Small intestine (tissue), 7 donors: ENCODE results near the gene NETO2. TPM values are rescaled to one million over a fixed set of nuclear protein-coding genes. Genes with fewer than 3 reads are reported as not detected.
"Not testable (repeated sequence)": the region's sequence is repeated elsewhere in the genome, so short reads cannot be mapped to it uniquely, and the experiment has no call there.

Experiments used
- DNase-seq, 2 donors: peaks; one replicate each; pipeline versions ENCODE4 v3.0.0 to v3.0.0-alpha.2; 2013
- FAIRE-seq: peaks from 2 replicates; lab custom pipeline; 2012; peaks lifted over from hg19 to GRCh38; lab: Jason Lieb, UNC
- H3K27ac ChIP-seq, 3 donors: one replicate each; pipeline ENCODE4 v1.5.1; 2013; ENCODE audit warnings: low read length in 2 of 3, mild to moderate bottlenecking in 2 of 3, control low read depth in 1 of 3, inconsistent platforms in 1 of 3, low read depth in 1 of 3, moderate library complexity in 1 of 3
- H3K27me3 ChIP-seq, 3 donors: one replicate each; pipeline ENCODE4 v1.6.1; 2013; ENCODE audit warnings: low read length in 3 of 3, inconsistent platforms in 1 of 3; ENCODE audit not compliant: control insufficient read depth in 3 of 3, insufficient read depth in 3 of 3
- H3K36me3 ChIP-seq, 3 donors: one replicate each; pipeline ENCODE4 v1.6.1; 2013; ENCODE audit warnings: low read length in 3 of 3, inconsistent platforms in 1 of 3, low read depth in 1 of 3, mild to moderate bottlenecking in 1 of 3, moderate library complexity in 1 of 3; ENCODE audit not compliant: control insufficient read depth in 3 of 3, insufficient read depth in 2 of 3
- H3K4me1 ChIP-seq, 3 donors: one replicate each; pipeline ENCODE4 v1.6.1; 2013; ENCODE audit warnings: low read length in 2 of 3, inconsistent platforms in 1 of 3, low read depth in 1 of 3, mild to moderate bottlenecking in 1 of 3, moderate library complexity in 1 of 3; ENCODE audit not compliant: control insufficient read depth in 3 of 3, insufficient read depth in 2 of 3
- H3K4me3 ChIP-seq, 3 donors: one replicate each; pipeline ENCODE4 v1.5.1; 2013; ENCODE audit warnings: low read length in 3 of 3, control low read depth in 1 of 3, inconsistent platforms in 1 of 3, low read depth in 1 of 3, mild to moderate bottlenecking in 1 of 3, moderate library complexity in 1 of 3
- H3K9me3 ChIP-seq, 2 donors: one replicate each; pipeline ENCODE4 v1.6.1; 2013; ENCODE audit warnings: low read depth in 1 of 2, low read length in 1 of 2; ENCODE audit not compliant: control insufficient read depth in 2 of 2, insufficient read depth in 1 of 2
- WGBS, 3 donors: extraction: QIAGEN DNeasy Blood & Tissue Kit; methylation state at CpG; one replicate each; pipeline ENCODE4 v1.1.7; 2013; 5-methylcytosine and 5-hydroxymethylcytosine counted together
- polyA plus RNA-seq, 4 donors: library from polyadenylated mRNA; stranded (reverse) in 3 of 4; unstranded in 1 of 4; fragments of 200-250 nt in 3 of 4; fragments of 120-200 nt in 1 of 4; gene quantifications; one replicate each; pipeline versions ENCODE4 v1.2.1 to v1.2.3, GENCODE V29; 2013
- donor health status: healthy with polysubstance abuse.
- donor health status: control.
- donor health status: control.
- donor health status: Bipolar disorder and iron deficiency.
- donor health status: healthy.

The NETO2 gene
- polyA plus RNA-seq, 4 donors: 0.45 to 2.8 (median 1.5) TPM

GRCh38 chr16:47057630-47057993 is 86.1 kb downstream of the NETO2 start:
- H3K4me3 ChIP-seq: no peak overlapping the region
- no peak for DNase-seq
- 74 to 76% (median 76%) methylated on average over 5 of the region's 5 CpGs for WGBS, 3 donors

GRCh38 chr16:47056688-47057629 is 86.8 kb downstream of the NETO2 start:
- 90 to 95% (median 93%) methylated on average over 4 of the region's 4 CpGs for WGBS, 3 donors
- FAIRE-seq (no peak), DNase-seq (no peak)
- Histone ChIP-seq H3K27ac (no peak overlapping the region), H3K36me3 (no peaks in the 10 kb centered on the region), H3K4me1 (no peaks in the 10 kb centered on the region), H3K9me3 (no peaks in the 10 kb centered on the region), H3K4me3 (no peak overlapping the region), H3K27me3 (no peaks in the 10 kb centered on the region)

More at GRCh38 chr16:47057630-47057993, 86.1 kb downstream of the NETO2 start:
- Histone ChIP-seq H3K4me1 (no peaks in the 10 kb centered on the region), H3K36me3 (no peaks in the 10 kb centered on the region), H3K27ac (no peak overlapping the region), H3K9me3 (no peaks in the 10 kb centered on the region), H3K27me3 (no peaks in the 10 kb centered on the region)
- FAIRE-seq: no peak

DNA sequence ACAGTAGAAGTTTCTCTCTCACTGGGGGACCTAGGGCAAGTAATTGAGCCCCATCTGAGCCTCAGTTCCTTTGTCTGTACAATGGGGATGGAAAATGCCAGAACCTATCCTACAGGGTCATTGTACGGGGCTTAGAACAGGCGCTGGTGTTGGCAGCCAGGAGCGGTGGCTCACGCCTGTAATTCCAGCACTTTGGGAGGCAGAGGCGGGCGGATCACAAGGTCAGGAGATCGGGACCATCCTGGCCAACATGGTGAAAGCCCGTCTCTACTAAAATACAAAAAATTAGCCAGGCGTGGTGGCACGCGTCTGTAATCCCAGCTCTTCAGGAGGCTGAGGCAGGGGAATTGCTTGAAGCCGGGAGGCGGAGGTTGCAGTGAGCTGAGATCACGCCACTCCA is 87.7 kb downstream of the NETO2 start:
- not testable (repeated sequence) for FAIRE-seq, H3K4me1 ChIP-seq, H3K27ac ChIP-seq, H3K27me3 ChIP-seq, H3K4me3 ChIP-seq, H3K9me3 ChIP-seq, H3K36me3 ChIP-seq, DNase-seq
- 88 to 91% (median 89%) methylated on average over 14 of the region's 14 CpGs for WGBS, 3 donors

- 87 to 92% (median 90%) methylated on average over 24 to 26 of the region's 26 CpGs for WGBS, 3 donors
- Histone ChIP-seq H3K4me1 (no peaks in the 10 kb centered on the region), H3K4me3 (no peak overlapping the region), H3K36me3 (no peaks in the 10 kb centered on the region), H3K27ac (no peak overlapping the region), H3K27me3 (no peaks in the 10 kb centered on the region), H3K9me3 (no peaks in the 10 kb centered on the region)
- FAIRE-seq (no peak), DNase-seq (no peak)
Measured at GRCh38 chr16:47055136-47055885, 88.4 kb downstream of the NETO2 start.

DNA sequence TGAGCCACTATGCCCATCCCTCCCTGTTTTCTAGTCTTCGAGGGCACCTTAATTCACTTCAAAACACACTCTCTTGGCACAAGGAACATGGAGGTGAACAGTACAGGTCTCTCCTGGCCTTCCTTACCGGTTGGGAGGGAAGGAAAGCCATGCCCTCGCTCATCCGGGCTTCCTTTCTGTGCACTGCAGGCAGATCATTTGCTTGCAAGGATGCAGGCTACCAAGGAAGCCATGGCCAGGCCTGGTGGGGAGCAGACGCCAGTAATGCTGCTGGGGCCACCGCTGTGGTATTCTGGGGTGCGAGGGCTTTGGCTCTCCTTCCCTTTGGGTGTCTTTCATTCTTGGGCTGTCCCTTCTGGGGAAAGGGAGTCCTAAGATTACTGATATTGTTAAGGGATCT is 89.4 kb downstream of the NETO2 start:
- no peaks in the 10 kb centered on the region for H3K27me3 ChIP-seq
- H3K4me1 ChIP-seq: no peaks in the 10 kb centered on the region
- 90 to 93% (median 91%) methylated on average over 7 of the region's 7 CpGs for WGBS, 3 donors
- FAIRE-seq (no peak), DNase-seq (no peak)
- no peak overlapping the region for H3K4me3 ChIP-seq
- no peak overlapping the region for H3K27ac ChIP-seq
- no peaks in the 10 kb centered on the region for H3K36me3 ChIP-seq
- H3K9me3 ChIP-seq: no peaks in the 10 kb centered on the region

- FAIRE-seq (no peak), DNase-seq (no peak)
- H3K4me3 ChIP-seq: no peak overlapping the region
- H3K36me3 ChIP-seq: no peaks in the 10 kb centered on the region
- no peaks in the 10 kb centered on the region for H3K27me3 ChIP-seq
- whole genome bisulfite sequencing, 3 donors: 84 to 93% (median 91%) methylated on average over 5 of the region's 5 CpGs
- H3K9me3 ChIP-seq: no peaks in the 10 kb centered on the region
- no peak overlapping the region for H3K27ac ChIP-seq
- no peaks in the 10 kb centered on the region for H3K4me1 ChIP-seq
Measured at GRCh38 chr16:47053895-47054294, 89.8 kb downstream of the NETO2 start.

DNA sequence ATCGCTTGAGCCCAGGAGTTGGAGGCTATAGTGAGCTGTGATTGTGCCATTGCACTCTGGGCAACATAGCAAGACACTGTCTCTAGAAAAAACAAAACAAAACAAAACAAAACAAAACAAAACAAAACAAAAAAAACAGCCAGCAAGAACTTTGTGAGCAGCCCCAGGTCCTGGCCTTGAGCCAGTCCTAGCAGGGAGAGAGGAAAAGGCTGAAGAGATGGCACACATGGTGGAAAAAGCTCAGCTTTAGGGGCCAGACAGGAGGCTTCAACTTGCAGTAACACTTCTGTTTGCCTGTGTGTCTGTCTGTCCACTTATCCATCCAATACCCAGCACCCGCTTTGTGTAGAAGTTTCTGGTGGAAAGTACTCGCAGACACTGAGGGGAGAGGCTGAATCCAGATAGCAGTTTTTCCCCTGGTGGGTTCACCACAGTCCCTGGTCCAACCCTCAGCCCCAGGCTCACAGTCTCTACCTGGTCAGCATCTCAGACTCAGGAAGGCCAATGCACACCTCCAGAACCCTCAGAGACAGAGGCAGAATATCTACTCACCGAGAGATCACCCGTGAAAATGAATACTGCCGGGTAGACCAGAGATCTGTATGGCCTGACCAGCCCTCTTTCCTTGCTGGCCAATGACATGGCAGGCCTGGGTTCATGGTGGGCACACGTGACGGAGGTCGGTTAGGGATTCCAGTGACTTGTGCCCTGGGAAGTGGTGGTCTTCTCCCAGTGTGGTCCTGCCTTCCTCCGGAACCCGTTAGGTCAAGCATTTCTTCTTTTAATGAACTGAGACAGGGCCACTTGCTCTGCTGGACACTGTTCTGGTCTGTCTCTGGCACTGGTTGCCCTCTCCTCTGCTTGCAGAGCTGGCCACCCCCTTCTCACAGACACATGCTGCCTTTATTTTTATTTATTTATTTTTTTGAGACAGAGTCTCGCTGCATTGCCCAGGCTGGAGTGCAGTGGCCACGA is 90.8 kb downstream of the NETO2 start:
- H3K27ac ChIP-seq: no peak overlapping the region
- H3K36me3 ChIP-seq: no peaks in the 10 kb centered on the region
- 92 to 95% (median 93%) methylated on average over 12 to 13 of the region's 13 CpGs for WGBS, 3 donors
- no peak for FAIRE-seq
- no peaks in the 10 kb centered on the region for H3K4me1 ChIP-seq
- DNase-seq: no peak
- H3K27me3 ChIP-seq: no peaks in the 10 kb centered on the region
- H3K4me3 ChIP-seq: no peak overlapping the region
- H3K9me3 ChIP-seq: no peaks in the 10 kb centered on the region

DNA sequence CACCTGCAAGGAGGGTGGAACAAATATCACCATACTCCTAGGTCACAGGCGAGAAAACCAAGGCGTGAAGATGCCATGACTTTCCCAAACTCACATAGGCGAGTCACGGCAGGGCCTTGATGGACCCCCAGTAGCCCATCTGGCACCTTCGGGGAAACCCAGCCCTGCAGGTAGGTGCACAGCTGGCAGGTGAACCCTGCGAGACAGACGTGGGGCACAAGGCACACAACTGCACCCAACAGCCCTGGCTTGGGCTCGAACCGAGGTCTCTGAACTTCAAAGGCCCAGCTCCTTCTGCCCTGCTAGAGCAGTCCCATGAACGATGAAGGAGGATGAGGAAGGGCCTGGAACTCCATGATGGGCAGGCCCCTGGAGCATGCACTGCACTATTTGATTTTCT is 92.7 kb downstream of the NETO2 start:
- DNase-seq (no peak), FAIRE-seq (no peak)
- Histone ChIP-seq H3K4me1 (no peaks in the 10 kb centered on the region), H3K4me3 (no peak overlapping the region), H3K9me3 (no peaks in the 10 kb centered on the region), H3K27ac (no peak overlapping the region), H3K36me3 (no peaks in the 10 kb centered on the region), H3K27me3 (no peaks in the 10 kb centered on the region)
- 80 to 91% (median 89%) methylated on average over 10 of the region's 10 CpGs for WGBS, 3 donors
